Naive thymus-derived CD8-positive, alpha-beta T cell (primary cell): ENCODE measurements around the gene AP1G2. TPM values are rescaled to one million over a fixed set of nuclear protein-coding genes. Genes with fewer than 3 reads are reported as not detected.

Experiments used
- ATAC-seq, 2 donors: fragments of 150-1000 bp; cut with Tn5 transposase in 1 of 2; sonication (Bioruptor Pico), chemical (Tn5 transposase) in 1 of 2; 1 replicate in 1 of 2; 2 replicates in 1 of 2; pipeline ENCODE4 v1.10.0; 2021; ENCODE audit warnings: mild to moderate bottlenecking in 2 of 2, moderate library complexity in 2 of 2
- POLR2A ChIA-PET: fragments of 350-600 bp; sonication (Branson Sonifier 250); formaldehyde crosslinking; loops from one replicate; lab custom pipeline; 2021; ENCODE audit warnings: antibody characterized with exemption; lab: Charles Lee
- DNase-seq, 10 donors: peaks; one replicate each; pipeline versions ENCODE4 v3.0.0 to v3.0.0-alpha.2; 2020 to 2022
- H3K27ac Mint-ChIP-seq, 10 donors: one replicate each; pipeline ENCODE4 v1.8.0; 2020 to 2022; ENCODE audit warnings: mild to moderate bottlenecking in 10 of 10, mixed read lengths in 10 of 10, moderate library complexity in 4 of 10, inconsistent platforms in 1 of 10
- H3K27me3 Mint-ChIP-seq, 5 donors: one replicate each; pipeline ENCODE4 v1.8.0; 2021 to 2022; ENCODE audit warnings: mixed read lengths in 5 of 5
- H3K36me3 Mint-ChIP-seq, 3 donors: one replicate each; pipeline ENCODE4 v1.8.0; 2020 to 2022; ENCODE audit warnings: mixed read lengths in 3 of 3, mild to moderate bottlenecking in 2 of 3, inconsistent platforms in 1 of 3
- H3K4me1 Mint-ChIP-seq, 4 donors: one replicate each; pipeline ENCODE4 v1.8.0; 2021 to 2022; ENCODE audit warnings: mixed read lengths in 4 of 4
- H3K4me3 Mint-ChIP-seq, 10 donors: one replicate each; pipeline ENCODE4 v1.8.0; 2020 to 2022; ENCODE audit warnings: mild to moderate bottlenecking in 10 of 10, mixed read lengths in 10 of 10, moderate library complexity in 6 of 10, inconsistent platforms in 1 of 10
- H3K9me3 Mint-ChIP-seq, 9 donors: one replicate each; pipeline ENCODE4 v1.8.0; 2020 to 2022; ENCODE audit warnings: mixed read lengths in 9 of 9, mild to moderate bottlenecking in 3 of 9, inconsistent platforms in 1 of 9, moderate library complexity in 1 of 9
- polyA plus RNA-seq, 3 donors: library from polyadenylated mRNA; unstranded; fragments of 300-500 nt; fragmentation: Illumina TruSeq; gene quantifications; one replicate each; pipeline ENCODE4 v1.2.3, GENCODE V29; 2021
- total RNA-seq, 8 experiments: library from RNA in 2 of 8; stranded (reverse) in 2 of 8; gene quantifications; one replicate each; pipeline ENCODE4 v1.2.3 and lab custom pipeline; 2021 to 2026

AP1G2 gene
- total and polyA plus RNA-seq, 5 experiments from 2014 or later: 67.8 to 529 (median 91.4) TPM

- POLR2A ChIA-PET: interaction anchor here (1.2 kb wide), 1 partner anchor 261 kb away, joined by 4 read pairs; no protein-coding TSS in a partner anchor
- H3K9me3 Mint-ChIP-seq: no peaks in the 10 kb centered on the region
- DNase-seq: no peak
- H3K27ac Mint-ChIP-seq: peak overlapping the region in 7 of 10 donors; percentile 22 to 83 (median 50)
- H3K27me3 Mint-ChIP-seq: no peaks in the 10 kb centered on the region
- ATAC-seq: no peak
- H3K4me3 Mint-ChIP-seq: no peak overlapping the region
- peaks cover 22 to 62% (median 40%) of the 10 kb centered on the region in 4 donors for H3K4me1 Mint-ChIP-seq
- H3K36me3 Mint-ChIP-seq: peaks cover 0 to 53% (median 8%) of the 10 kb centered on the region in 3 donors
These were observed 5.4 kb downstream of the AP1G2 start for GRCh38 chr14:23561873-23562821.

GRCh38 chr14:23561259-23561658 is 6.3 kb downstream of the AP1G2 start:
- H3K27ac Mint-ChIP-seq: peak overlapping the region in 4 of 10 donors; percentile 12 to 79 (median 48)
- POLR2A ChIA-PET: interaction anchor here (1.2 kb wide), 1 partner anchor 260 kb away, joined by 4 read pairs; no protein-coding TSS in a partner anchor
- no peaks in the 10 kb centered on the region for H3K9me3 Mint-ChIP-seq
- ATAC-seq (no peak), DNase-seq (no peak)
- no peak overlapping the region for H3K4me3 Mint-ChIP-seq
- H3K27me3 Mint-ChIP-seq: no peaks in the 10 kb centered on the region
- H3K4me1 Mint-ChIP-seq: peaks cover 24 to 60% (median 41%) of the 10 kb centered on the region in 4 donors
- H3K36me3 Mint-ChIP-seq: peaks cover 0 to 53% (median 8%) of the 10 kb centered on the region in 3 donors

GRCh38 chr14:23559926-23560520 is 7.6 kb downstream of the AP1G2 start:
- Mint-ChIP-seq H3K9me3 (no peaks in the 10 kb centered on the region), H3K4me1 (peaks cover 24 to 71% (median 39%) of the 10 kb centered on the region in 4 donors), H3K36me3 (peaks cover 0 to 52% (median 8%) of the 10 kb centered on the region in 3 donors), H3K27ac (peak overlapping the region in 4 of 10 donors; percentile 27 to 69 (median 46)), H3K27me3 (no peaks in the 10 kb centered on the region), H3K4me3 (no peak overlapping the region)
- POLR2A ChIA-PET: interaction anchor here (0.8 to 1.1 kb wide), 4 partner anchors 9 to 39 kb away, joined by 3 to 5 read pairs (median 3); no protein-coding TSS in a partner anchor
- DNase-seq (no peak), ATAC-seq (no peak)

DNA sequence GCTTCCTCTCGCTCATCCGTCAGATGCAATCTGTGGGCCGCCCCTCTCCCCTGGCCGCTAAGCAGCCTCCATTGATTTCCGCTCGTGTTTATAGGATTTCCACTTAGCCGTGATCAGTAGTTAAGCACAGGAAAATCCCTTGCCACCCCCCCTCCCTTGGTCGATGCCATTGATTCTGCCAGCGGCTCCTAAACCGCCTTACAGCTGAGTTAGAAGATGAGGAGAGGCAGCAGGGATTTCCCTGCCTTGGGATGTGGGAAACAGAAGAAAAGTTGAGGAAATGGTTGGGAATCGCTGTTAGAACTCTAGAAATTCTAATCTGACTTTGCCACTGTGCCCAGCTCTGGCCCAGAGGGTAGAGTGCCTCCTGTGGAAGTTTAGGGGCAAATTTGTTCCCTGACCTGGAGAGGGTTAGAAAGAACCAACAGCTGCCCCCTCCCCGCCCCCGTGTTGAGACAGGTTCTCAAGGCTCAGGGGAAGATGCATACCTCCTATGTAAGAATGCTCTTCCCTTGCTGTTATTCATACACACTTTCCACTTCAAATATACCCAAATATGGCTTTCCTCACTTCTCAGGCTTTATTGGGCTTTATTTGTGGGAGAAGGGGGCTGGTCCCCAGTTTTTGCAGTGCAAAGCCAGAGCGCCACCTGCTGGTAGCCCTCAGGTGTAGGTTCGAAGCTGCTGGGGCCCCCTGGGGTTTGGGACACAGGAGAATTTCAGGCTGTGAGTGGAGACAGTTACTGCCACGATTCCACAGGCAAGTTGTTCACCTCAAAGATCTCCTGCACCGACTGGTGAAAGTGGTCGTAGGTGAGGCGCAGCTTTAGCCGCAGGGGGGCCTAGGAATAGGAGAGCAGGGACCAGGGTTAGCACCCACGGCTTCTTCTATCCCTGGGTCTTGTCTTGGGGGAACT is 8.3 kb downstream of the AP1G2 start:
- Mint-ChIP-seq H3K27me3 (no peaks in the 10 kb centered on the region), H3K36me3 (peaks cover 0 to 44% (median 8%) of the 10 kb centered on the region in 3 donors), H3K4me1 (peaks cover 19 to 71% (median 36%) of the 10 kb centered on the region in 4 donors), H3K9me3 (no peaks in the 10 kb centered on the region), H3K27ac (peak overlapping the region in 7 of 10 donors; percentile 11 to 77 (median 61)), H3K4me3 (peak overlapping the region in 1 of 10 donors; percentile 14)
- DNase-seq (peak; percentile 50 to 78 (median 62)), ATAC-seq (no peak)
- POLR2A ChIA-PET: interaction anchor here (0.9 to 4.9 kb wide), 4 partner anchors 8 to 238 kb away, joined by 3 to 30 read pairs (median 4); partner anchors contain the start of genes AP1G2 and PABPN1

DNA sequence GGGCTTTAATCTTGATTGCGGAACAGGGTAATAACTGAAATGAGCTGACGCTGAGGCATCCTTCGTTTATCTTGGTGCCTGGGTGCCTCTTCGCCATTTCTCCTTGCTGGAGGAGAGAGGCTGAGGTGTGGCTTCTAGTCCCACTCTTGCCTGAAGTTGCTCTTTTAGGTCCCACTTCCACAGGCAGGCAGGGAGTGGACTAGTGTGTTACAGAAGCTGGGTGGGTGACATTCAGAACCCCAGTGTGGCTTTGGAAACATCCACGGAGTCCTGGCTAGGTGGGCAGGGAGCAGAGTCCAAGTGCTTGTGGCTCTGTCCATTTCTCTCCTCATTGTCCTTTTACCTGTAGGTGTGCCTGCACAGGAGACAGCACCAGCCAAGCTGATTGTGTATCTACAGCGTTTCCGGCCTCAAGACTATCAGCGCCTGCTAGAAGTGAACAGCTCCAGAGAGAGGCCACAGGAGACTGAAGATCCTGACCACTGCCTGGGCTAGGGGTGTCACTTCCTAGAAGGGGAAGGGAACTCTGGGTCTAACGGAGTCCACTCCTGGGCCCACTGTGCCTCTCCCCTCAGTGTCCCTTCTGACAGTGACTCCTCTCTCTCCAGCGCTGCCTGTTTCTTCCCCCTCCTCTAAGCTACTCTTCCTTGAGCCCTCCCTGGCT is 9.1 kb downstream of the AP1G2 start:
- ATAC-seq: no peak
- Mint-ChIP-seq H3K9me3 (no peaks in the 10 kb centered on the region), H3K36me3 (peaks cover 0 to 40% (median 8%) of the 10 kb centered on the region in 3 donors), H3K4me3 (peak overlapping the region in 5 of 10 donors; percentile 18 to 70 (median 61)), H3K4me1 (peaks cover 15 to 71% (median 35%) of the 10 kb centered on the region in 4 donors), H3K27ac (peak overlapping the region in 5 of 10 donors; percentile 16 to 89 (median 79)), H3K27me3 (no peaks in the 10 kb centered on the region)
- DNase-seq: no peak
- POLR2A ChIA-PET: interaction anchor here (1.0 to 4.9 kb wide), 3 partner anchors 8 to 237 kb away, joined by 3 to 30 read pairs (median 4); partner anchors contain the start of genes AP1G2 and PABPN1

- H3K4me1 Mint-ChIP-seq: peaks cover 13 to 66% (median 33%) of the 10 kb centered on the region in 4 donors
- POLR2A ChIA-PET: interaction anchor here (1.3 to 4.9 kb wide), 3 partner anchors 9 to 237 kb away, joined by 4 to 30 read pairs (median 4); partner anchors contain the start of genes AP1G2 and PABPN1
- no peak for ATAC-seq
- H3K27me3 Mint-ChIP-seq: no peaks in the 10 kb centered on the region
- H3K9me3 Mint-ChIP-seq: no peaks in the 10 kb centered on the region
- no peak for DNase-seq
- H3K36me3 Mint-ChIP-seq: peaks cover 0 to 37% (median 8%) of the 10 kb centered on the region in 3 donors
- H3K27ac Mint-ChIP-seq: peak overlapping the region; percentile 27 to 94 (median 83)
- H3K4me3 Mint-ChIP-seq: peak overlapping the region in 7 of 10 donors; percentile 49 to 75 (median 70)
These were observed 9.6 kb downstream of the AP1G2 start for GRCh38 chr14:23557946-23558345.

- H3K27ac Mint-ChIP-seq: peak overlapping the region; percentile 27 to 94 (median 88)
- H3K27me3 Mint-ChIP-seq: no peaks in the 10 kb centered on the region
- no peaks in the 10 kb centered on the region for H3K9me3 Mint-ChIP-seq
- peaks cover 0 to 33% (median 8%) of the 10 kb centered on the region in 3 donors for H3K36me3 Mint-ChIP-seq
- H3K4me1 Mint-ChIP-seq: peaks cover 11 to 61% (median 30%) of the 10 kb centered on the region in 4 donors
- H3K4me3 Mint-ChIP-seq: peak overlapping the region; percentile 49 to 75 (median 66)
- POLR2A ChIA-PET: interaction anchor here (1.3 to 4.9 kb wide), 2 partner anchors 9 to 15 kb away, joined by 4 to 30 read pairs; partner anchors contain the start of gene AP1G2
- DNase-seq (no peak), ATAC-seq (no peak)
These were observed 10.1 kb downstream of the AP1G2 start for GRCh38 chr14:23557521-23557920.

DNA sequence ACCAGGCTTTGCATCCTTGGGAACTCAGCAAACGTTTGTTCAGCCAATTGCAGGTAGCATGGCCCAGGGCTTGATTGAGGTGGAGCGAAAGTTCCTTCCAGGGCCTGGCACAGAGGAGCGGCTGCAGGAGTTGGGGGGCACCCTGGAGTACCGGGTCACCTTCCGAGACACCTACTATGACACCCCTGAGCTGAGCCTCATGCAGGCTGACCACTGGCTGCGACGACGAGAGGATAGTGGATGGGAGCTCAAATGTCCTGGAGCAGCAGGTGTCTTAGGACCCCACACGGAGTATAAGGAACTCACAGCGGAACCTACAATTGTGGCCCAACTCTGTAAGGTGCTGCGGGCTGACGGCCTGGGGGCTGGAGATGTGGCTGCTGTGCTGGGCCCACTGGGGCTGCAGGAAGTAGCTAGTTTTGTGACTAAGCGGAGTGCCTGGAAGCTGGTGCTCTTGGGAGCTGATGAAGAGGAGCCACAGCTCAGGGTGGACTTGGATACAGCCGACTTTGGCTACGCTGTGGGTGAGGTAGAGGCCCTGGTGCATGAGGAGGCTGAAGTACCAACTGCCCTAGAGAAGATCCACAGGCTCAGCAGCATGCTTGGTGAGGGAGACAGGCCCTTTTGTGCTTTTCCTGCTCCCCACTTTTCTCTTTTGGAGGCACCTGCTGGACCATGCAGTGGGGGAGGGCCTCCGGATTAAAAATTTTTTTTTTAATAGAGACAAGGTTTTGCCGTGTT is 10.7 kb downstream of the AP1G2 start:
- Mint-ChIP-seq H3K4me1 (peaks cover 13 to 65% (median 31%) of the 10 kb centered on the region in 4 donors), H3K36me3 (peaks cover 0 to 29% (median 7%) of the 10 kb centered on the region in 3 donors), H3K27me3 (no peaks in the 10 kb centered on the region), H3K4me3 (peak overlapping the region; percentile 88 to 99 (median 96)), H3K27ac (peak overlapping the region; percentile 89 to 98 (median 95)), H3K9me3 (no peaks in the 10 kb centered on the region)
- ATAC-seq (no peak), DNase-seq (no peak)
- POLR2A ChIA-PET: interaction anchor here (0.5 to 4.9 kb wide), 6 partner anchors 10 to 434 kb away, joined by 3 to 30 read pairs (median 3); partner anchors contain the start of gene AP1G2

GRCh38 chr14:23555882-23556699 is 11.5 kb downstream of the AP1G2 start, which contains the start of gene THTPA:
TSS of gene THTPA (plus strand) at chr14:23556271. CDS start at chr14:23556758, 487 bp downstream.
- DNase-seq (peak; percentile 85 to 97 (median 92)), ATAC-seq (peak; percentile 88 to 91)
- Mint-ChIP-seq H3K36me3 (peaks cover 0 to 23% (median 4%) of the 10 kb centered on the region in 3 donors), H3K4me3 (peak within 1 kb of the TSS; percentile 88 to 99 (median 96)), H3K27me3 (no peaks in the 10 kb centered on the region), H3K27ac (peak within 1 kb of the TSS; percentile 89 to 98 (median 95)), H3K4me1 (peaks cover 14 to 64% (median 34%) of the 10 kb centered on the region in 4 donors), H3K9me3 (no peaks in the 10 kb centered on the region)
- POLR2A ChIA-PET: interaction anchor here (0.7 to 4.9 kb wide), 6 partner anchors 11 to 525 kb away, joined by 3 to 30 read pairs (median 3); partner anchors contain the start of gene AP1G2
